A549 (cell line): ENCODE data around the gene NTSR1.

Source experiments
- CBX2 ChIP-seq: fragments of 200-600 bp; sonication (generic); IDR thresholded peaks from 2 replicates; pipeline ENCODE4 v1.6.1; 2016; ENCODE audit warnings: low read depth, mild to moderate bottlenecking, borderline replicate concordance
- CBX8 ChIP-seq: fragments of 200-600 bp; sonication (generic); IDR thresholded peaks from 2 replicates; pipeline ENCODE4 v1.6.1; 2016
- EP300 ChIP-seq, 2 experiments: fragments of >200 bp; sonication (Bioruptor Twin); formaldehyde crosslinking; IDR thresholded peaks; 2 replicates in 1 of 2; 3 replicates in 1 of 2; pipeline ENCODE4 v1.6.1; 2016 to 2017
- JUN ChIP-seq, 2 experiments: fragments of >200 bp; sonication (Bioruptor Twin); formaldehyde crosslinking; IDR thresholded peaks; 2 replicates in 1 of 2; 3 replicates in 1 of 2; pipeline ENCODE4 v1.6.1; 2016 to 2017
- MAFK ChIP-seq: fragments of 450-650 bp; IDR thresholded peaks from 2 replicates; pipeline ENCODE4 v1.6.1; 2014; ENCODE audit not compliant: partially characterized antibody
- MAX ChIP-seq: IDR thresholded peaks from 2 replicates; pipeline ENCODE4 v1.6.1; 2012
- PBX3 ChIP-seq: IDR thresholded peaks from 2 replicates; pipeline ENCODE4 v1.6.1; 2012
- POLR2A ChIP-seq: IDR thresholded peaks from 2 replicates; pipeline ENCODE4 v1.6.1; 2012; ENCODE audit warnings: mild to moderate bottlenecking, low read length
- TF ChIP-seq, protein P1 (sequence below): IDR thresholded peaks from 2 replicates; pipeline ENCODE4 v1.6.1; 2012; ENCODE audit warnings: low read depth, borderline replicate concordance
- TF ChIP-seq, protein P2 (sequence below): fragments of 250-450 bp; sonication (Bioruptor Pico); IDR thresholded peaks from 2 replicates; pipeline ENCODE4 v1.5.0; 2021; ENCODE audit warnings: mild to moderate bottlenecking, moderate library complexity, borderline replicate concordance
- TF ChIP-seq, protein P3 (sequence below): fragments of >200 bp; sonication (Bioruptor Twin); formaldehyde crosslinking; IDR thresholded peaks from 3 replicates; pipeline ENCODE4 v1.5.1; 2016
- TF ChIP-seq, protein P4 (sequence below): fragments of 450-650 bp; IDR thresholded peaks from 2 replicates; pipeline ENCODE4 v1.6.1; 2014; ENCODE audit warnings: antibody characterized with exemption

GRCh38 chr20:62701161-62702012 is 7.2 kb upstream of the NTSR1 start:
- TF ChIP-seq MAFK, result no peak
- TF ChIP-seq CBX2, result no peak
- no peak for TF ChIP-seq MAX
- TF ChIP-seq, protein P1, sequence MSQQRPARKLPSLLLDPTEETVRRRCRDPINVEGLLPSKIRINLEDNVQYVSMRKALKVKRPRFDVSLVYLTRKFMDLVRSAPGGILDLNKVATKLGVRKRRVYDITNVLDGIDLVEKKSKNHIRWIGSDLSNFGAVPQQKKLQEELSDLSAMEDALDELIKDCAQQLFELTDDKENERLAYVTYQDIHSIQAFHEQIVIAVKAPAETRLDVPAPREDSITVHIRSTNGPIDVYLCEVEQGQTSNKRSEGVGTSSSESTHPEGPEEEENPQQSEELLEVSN, result no peak
- TF ChIP-seq, protein P2, sequence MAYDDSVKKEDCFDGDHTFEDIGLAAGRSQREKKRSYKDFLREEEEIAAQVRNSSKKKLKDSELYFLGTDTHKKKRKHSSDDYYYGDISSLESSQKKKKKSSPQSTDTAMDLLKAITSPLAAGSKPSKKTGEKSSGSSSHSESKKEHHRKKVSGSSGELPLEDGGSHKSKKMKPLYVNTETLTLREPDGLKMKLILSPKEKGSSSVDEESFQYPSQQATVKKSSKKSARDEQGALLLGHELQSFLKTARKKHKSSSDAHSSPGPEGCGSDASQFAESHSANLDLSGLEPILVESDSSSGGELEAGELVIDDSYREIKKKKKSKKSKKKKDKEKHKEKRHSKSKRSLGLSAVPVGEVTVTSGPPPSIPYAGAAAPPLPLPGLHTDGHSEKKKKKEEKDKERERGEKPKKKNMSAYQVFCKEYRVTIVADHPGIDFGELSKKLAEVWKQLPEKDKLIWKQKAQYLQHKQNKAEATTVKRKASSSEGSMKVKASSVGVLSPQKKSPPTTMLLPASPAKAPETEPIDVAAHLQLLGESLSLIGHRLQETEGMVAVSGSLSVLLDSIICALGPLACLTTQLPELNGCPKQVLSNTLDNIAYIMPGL (CRISPR knock-in tag), result no peak
- TF ChIP-seq, protein P3, sequence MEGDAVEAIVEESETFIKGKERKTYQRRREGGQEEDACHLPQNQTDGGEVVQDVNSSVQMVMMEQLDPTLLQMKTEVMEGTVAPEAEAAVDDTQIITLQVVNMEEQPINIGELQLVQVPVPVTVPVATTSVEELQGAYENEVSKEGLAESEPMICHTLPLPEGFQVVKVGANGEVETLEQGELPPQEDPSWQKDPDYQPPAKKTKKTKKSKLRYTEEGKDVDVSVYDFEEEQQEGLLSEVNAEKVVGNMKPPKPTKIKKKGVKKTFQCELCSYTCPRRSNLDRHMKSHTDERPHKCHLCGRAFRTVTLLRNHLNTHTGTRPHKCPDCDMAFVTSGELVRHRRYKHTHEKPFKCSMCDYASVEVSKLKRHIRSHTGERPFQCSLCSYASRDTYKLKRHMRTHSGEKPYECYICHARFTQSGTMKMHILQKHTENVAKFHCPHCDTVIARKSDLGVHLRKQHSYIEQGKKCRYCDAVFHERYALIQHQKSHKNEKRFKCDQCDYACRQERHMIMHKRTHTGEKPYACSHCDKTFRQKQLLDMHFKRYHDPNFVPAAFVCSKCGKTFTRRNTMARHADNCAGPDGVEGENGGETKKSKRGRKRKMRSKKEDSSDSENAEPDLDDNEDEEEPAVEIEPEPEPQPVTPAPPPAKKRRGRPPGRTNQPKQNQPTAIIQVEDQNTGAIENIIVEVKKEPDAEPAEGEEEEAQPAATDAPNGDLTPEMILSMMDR, result no peak
- TF ChIP-seq POLR2A, result no peak
- TF ChIP-seq PBX3, result no peak
- TF ChIP-seq EP300 (IDR thresholded peaks at IDR 0.05), result no peak
- no peak for TF ChIP-seq CBX8
- TF ChIP-seq, protein P4, sequence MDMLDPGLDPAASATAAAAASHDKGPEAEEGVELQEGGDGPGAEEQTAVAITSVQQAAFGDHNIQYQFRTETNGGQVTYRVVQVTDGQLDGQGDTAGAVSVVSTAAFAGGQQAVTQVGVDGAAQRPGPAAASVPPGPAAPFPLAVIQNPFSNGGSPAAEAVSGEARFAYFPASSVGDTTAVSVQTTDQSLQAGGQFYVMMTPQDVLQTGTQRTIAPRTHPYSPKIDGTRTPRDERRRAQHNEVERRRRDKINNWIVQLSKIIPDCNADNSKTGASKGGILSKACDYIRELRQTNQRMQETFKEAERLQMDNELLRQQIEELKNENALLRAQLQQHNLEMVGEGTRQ, result no peak
- no peak for TF ChIP-seq JUN (IDR thresholded peaks at IDR 0.05)
